ENCODE measurements around the gene LSM7. TPM values are rescaled to one million over a fixed set of nuclear protein-coding genes. Genes with fewer than 3 reads are reported as not detected.
A peak's percentile ranks its signal among the peaks of the same experiment; 100 is the strongest.

Gene LSM7
- total RNA-seq, 6 experiments from 2014 or later, result 92.1 to 137 (median 118) TPM

DNA sequence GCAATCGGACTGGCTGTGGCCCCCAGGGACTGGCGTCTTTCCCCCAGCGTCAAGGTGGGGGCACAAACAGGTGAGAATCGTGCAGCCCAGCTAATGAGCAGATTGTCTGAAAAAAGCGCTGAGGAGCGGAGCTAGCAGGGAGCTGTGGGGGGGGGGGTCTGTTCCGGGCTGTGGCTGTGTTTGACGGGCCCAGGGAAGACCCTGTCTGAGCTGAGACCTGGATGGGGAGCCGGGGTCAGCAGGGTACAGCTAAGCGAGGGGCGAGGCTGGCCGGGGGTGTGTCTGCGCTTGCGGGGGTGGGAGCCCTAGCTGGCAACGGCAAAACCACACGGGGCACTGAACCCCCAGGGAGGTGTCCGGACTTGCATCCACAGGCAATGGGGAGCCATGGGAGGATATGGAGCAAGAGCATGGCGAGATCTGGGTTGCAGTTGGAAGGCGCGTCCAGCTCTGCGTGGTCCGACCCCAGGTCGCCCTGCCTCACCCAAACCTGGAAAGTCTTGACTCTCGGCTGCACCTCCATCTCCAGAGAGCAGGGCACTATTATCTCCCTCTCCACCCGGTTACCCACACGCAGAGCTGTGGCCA lies 25.1 kb downstream of the LSM7 start:
- Mint-ChIP-seq H3K4me1 (ENCODE audit: low read depth) (no peaks in the 10 kb centered on the region), H3K4me3 (no peak overlapping the region), H3K27me3 (ENCODE audit: insufficient read depth) (peaks cover 16% of the 10 kb centered on the region), H3K27ac (no peak overlapping the region), H3K36me3 (ENCODE audit: low read depth) (no peaks in the 10 kb centered on the region), H3K9me3 (no peaks in the 10 kb centered on the region)
- no peak for DNase-seq
- TF ChIP-seq, protein P1, sequence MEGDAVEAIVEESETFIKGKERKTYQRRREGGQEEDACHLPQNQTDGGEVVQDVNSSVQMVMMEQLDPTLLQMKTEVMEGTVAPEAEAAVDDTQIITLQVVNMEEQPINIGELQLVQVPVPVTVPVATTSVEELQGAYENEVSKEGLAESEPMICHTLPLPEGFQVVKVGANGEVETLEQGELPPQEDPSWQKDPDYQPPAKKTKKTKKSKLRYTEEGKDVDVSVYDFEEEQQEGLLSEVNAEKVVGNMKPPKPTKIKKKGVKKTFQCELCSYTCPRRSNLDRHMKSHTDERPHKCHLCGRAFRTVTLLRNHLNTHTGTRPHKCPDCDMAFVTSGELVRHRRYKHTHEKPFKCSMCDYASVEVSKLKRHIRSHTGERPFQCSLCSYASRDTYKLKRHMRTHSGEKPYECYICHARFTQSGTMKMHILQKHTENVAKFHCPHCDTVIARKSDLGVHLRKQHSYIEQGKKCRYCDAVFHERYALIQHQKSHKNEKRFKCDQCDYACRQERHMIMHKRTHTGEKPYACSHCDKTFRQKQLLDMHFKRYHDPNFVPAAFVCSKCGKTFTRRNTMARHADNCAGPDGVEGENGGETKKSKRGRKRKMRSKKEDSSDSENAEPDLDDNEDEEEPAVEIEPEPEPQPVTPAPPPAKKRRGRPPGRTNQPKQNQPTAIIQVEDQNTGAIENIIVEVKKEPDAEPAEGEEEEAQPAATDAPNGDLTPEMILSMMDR (IDR thresholded peaks at IDR 0.05), result no peak

DNA sequence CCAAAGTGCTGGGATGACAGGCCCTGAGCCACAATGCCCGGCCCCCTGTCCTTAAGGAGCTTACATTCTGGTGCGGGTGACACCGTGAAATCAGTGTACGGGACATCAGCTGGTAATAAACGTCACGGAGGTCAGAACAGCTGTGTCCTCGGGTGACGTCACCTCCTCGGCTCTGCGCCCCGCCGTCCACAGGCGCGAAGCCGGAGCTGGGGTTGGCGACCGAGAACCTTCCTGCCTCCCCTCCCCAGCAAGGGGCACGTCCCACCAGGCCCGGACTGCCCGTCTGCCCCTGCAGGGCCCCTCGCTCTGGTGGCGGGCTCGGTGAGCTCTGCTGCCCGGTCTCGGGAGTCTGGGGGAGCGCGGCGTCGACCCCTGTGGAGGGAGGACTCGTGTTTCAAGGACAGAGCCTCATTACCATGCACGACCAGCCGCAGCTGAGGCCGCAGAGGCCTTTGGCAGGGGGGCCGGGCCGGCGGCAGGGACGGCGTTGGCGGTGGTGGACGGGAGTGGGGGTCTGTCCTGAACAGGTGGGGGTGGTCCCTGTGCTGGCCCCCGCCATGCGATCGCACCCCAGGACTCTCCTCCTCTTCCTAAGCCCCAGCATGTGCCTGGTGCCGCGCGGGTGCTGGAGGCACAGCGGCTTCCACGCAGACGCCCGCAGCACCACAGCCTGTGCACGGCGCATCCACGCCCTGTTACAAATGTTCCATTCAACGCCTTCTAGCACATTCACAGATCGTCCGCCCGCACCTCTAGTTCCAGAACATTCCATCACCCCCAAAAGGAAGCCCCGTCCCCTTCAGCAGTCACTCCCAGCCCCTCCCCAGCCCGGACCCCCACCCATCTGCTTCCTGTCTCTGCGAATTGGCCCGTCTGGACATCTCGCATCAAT lies 25.8 kb downstream of the LSM7 start:
- DNase-seq, result no peak
- peaks cover 19% of the 10 kb centered on the region for H3K27me3 Mint-ChIP-seq (ENCODE audit: insufficient read depth)
- H3K4me1 Mint-ChIP-seq (ENCODE audit: low read depth), result no peaks in the 10 kb centered on the region
- no peak overlapping the region for H3K4me3 Mint-ChIP-seq
- TF ChIP-seq, protein P1 (IDR thresholded peaks at IDR 0.05), result no peak
- no peak overlapping the region for H3K27ac Mint-ChIP-seq
- H3K9me3 Mint-ChIP-seq, result no peaks in the 10 kb centered on the region
- no peaks in the 10 kb centered on the region for H3K36me3 Mint-ChIP-seq (ENCODE audit: low read depth)

DNA sequence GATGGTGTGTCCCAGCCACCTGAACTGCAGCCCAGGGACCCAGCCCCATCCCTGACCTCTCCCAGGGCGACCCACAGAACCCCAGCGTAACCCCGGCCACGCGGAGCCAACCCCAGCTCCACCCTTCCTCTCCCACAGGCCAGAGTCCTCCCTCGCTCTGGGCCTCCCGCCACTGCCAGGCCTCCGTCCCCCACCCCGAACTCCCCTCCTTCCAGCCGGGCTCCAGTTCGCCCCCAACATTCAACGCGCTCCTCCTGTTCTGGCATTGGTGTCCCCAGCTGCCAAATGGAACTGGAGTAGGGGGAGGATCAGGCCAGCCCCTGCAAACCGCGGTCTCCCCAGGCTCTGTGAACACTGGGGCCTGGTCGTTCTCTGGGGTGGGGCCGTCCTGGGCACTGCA lies 27.9 kb downstream of the LSM7 start:
- TF ChIP-seq, protein P1 (IDR thresholded peaks at IDR 0.05), result no peak
- Mint-ChIP-seq H3K27me3 (ENCODE audit: insufficient read depth) (peaks cover 18% of the 10 kb centered on the region), H3K4me1 (ENCODE audit: low read depth) (no peaks in the 10 kb centered on the region), H3K4me3 (no peak overlapping the region), H3K9me3 (no peaks in the 10 kb centered on the region), H3K36me3 (ENCODE audit: low read depth) (no peaks in the 10 kb centered on the region), H3K27ac (no peak overlapping the region)
- no peak for DNase-seq

DNA sequence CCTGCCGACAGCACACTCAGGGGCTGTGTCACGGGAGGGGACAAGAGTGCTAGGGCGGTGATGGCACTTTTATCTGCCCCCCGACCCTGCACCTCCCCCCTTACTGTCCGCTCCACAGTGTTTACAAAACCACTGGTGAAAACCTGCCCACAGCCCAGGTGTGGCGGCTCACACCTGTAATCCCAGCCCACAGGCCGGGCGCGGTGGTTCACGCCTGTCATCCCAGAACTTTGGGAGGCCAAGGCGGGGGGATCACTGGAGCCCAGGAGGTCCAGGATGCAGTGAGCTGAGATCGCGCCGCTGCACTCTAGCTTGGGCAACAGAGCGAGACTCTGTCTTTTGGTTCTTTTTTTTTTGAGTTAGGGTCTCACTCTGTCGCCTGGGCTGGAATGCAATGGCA lies 32.2 kb downstream of the LSM7 start:
- peaks cover 22% of the 10 kb centered on the region for H3K27me3 Mint-ChIP-seq (ENCODE audit: insufficient read depth)
- no peaks in the 10 kb centered on the region for H3K36me3 Mint-ChIP-seq (ENCODE audit: low read depth)

DNA sequence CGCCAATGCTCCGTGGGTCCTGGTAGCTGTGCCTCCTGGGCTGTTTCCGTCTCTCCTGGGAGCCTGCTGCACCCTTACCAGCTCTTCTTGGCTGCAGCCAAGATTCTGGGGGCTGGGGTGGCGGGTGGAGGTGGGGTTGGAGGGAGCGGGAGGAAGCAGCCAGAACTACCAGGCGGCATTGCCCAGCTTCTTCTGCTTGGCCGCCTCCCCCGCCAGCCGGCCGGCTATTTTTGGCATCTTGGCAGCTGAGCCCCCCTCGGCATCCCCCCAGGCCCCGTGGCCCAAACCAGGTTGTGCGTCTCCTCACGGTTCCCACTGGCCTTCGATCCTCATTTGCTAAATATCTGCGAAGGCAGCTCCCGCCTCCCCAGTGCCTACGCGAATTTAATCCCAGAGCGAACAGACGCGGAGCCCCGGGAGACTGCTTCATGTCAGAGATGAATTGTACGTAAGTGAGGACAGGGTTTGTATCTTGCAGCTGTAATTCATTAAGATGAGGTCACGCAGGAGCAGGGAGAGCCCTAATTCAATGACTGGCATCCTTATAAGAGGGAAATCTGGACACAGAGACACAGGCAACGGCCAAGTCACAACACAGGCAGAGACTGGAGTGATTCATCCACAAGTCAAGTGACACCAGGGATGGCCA lies 33.6 kb downstream of the LSM7 start:
- H3K4me3 Mint-ChIP-seq, result peak overlapping the region; percentile 66
- no peaks in the 10 kb centered on the region for H3K36me3 Mint-ChIP-seq (ENCODE audit: low read depth)
- H3K4me1 Mint-ChIP-seq (ENCODE audit: low read depth), result peaks cover 15% of the 10 kb centered on the region
- peaks cover 24% of the 10 kb centered on the region for H3K27me3 Mint-ChIP-seq (ENCODE audit: insufficient read depth)
- peak overlapping the region; percentile 73 for H3K27ac Mint-ChIP-seq
- TF ChIP-seq, protein P1 (IDR thresholded peaks at IDR 0.05), result no peak
- peak; percentile 67 for DNase-seq
- no peaks in the 10 kb centered on the region for H3K9me3 Mint-ChIP-seq

More for the DNA sequence above, 32.2 kb downstream of the LSM7 start:
- no peak overlapping the region for H3K4me3 Mint-ChIP-seq
- H3K4me1 Mint-ChIP-seq (ENCODE audit: low read depth), result peaks cover 15% of the 10 kb centered on the region
- no peak overlapping the region for H3K27ac Mint-ChIP-seq
- no peaks in the 10 kb centered on the region for H3K9me3 Mint-ChIP-seq
- no peak for DNase-seq
- TF ChIP-seq, protein P1 (IDR thresholded peaks at IDR 0.05), result no peak
